Measurements from ENCODE around the gene MYBL2.

MYBL2 gene

DNA sequence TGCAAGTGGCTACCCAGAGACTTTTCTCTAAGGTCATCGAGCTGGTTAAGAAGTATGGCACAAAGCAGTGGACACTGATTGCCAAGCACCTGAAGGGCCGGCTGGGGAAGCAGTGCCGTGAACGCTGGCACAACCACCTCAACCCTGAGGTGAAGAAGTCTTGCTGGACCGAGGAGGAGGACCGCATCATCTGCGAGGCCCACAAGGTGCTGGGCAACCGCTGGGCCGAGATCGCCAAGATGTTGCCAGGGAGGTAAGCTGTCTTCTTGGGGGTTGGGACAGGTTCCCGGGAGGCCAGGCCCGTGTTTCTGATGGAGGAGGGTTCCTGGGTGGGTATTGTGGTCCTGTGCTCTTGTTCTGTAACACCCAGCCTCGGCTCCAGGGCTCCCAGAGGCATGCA lies 19.9 kb downstream of the MYBL2 start:
- no peak for DNase-seq

DNA sequence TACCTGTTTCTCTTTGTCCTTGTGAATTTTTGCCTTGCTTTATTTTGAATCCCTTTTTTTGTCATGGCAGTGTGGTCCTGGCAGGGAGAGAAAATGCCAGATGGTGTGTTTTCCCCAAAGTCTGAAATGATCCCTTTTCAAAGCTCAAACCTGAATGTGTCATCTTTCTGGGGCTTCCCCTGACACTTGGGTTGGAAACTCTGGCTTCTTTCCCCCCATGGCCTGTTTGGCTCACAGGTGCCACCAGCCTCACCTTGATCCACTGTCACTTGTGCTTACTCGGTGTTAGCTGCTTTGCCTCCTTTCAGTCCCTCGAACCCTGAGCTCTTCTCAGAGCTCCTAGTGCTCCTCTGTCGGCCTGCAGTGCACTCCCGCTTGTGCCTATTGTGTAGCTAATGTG lies 22.3 kb downstream of the MYBL2 start:
- no peak for DNase-seq

DNA sequence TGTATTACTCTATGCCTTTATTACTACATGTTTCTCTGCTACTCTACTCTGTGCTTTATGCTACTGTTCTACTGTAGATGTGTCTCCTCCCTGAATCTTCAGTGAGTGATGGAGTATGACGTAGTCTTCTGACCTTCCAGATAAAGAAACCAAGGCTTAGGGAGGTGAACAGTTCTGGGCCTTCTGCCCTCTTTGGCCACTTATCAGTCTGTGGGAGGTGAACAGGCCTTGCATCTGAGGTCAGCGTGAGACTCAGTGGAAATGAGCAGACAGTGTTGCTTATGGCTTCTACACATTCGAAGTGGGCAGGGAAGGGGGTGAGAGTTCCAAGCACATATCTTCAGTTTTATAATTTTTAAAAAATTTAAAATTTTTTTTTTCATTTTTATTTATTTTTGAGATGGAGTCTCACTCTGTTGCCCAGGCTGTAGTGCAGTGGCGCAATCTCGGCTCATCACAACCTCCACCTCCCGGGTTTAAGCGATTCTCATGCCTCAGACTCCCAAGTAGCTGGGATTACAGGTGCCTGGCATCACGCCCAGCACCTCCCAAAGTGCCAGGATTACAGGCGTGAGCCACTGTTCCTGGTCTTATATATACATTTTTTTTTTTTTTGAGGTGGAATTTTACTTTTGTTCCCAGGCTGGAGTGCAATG lies 24.2 kb downstream of the MYBL2 start:
- no peak for DNase-seq

DNA sequence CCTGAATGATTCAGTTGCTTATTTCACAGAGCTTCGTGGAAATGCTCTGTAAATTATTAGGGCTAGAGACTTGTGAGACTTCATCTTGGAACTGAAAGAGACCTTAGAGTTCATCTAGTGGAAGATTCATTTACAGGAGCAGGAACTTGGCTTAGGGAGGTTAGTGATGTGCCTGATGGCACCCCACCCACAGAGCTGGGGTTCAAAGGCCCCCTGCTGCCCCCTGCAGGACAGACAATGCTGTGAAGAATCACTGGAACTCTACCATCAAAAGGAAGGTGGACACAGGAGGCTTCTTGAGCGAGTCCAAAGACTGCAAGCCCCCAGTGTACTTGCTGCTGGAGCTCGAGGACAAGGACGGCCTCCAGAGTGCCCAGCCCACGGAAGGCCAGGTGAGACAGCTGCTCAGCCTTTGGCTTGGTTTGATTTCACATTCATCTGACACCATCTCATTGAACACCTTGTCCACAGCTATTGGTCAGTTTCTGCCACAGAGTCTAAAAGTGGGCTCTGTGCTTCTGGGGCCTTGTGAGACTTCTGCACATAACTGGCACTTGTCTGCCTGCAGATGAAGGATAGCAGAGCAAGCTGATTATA lies 25.1 kb downstream of the MYBL2 start:
- DNase-seq: peak; percentile 43

DNA sequence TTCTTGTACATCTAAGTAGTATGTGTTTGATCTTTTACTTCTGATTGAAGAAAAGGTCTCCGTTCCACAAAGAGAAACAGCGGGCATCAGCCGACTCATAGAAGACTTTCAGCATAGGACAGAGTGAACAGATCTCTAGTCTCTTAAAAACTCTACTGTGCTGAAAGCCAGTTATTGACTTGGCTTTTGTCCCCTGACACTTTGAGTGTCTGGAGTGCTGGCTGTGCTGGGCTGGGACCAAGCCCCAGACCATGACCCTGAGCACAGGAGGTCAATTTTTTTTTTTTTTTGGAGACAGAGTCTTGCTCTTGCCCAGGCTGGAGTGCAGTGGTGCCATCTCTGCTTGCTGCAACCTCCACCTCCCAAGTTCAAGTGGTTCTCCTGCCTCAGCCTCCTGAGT lies 27.8 kb downstream of the MYBL2 start:
- DNase-seq: no peak

DNA sequence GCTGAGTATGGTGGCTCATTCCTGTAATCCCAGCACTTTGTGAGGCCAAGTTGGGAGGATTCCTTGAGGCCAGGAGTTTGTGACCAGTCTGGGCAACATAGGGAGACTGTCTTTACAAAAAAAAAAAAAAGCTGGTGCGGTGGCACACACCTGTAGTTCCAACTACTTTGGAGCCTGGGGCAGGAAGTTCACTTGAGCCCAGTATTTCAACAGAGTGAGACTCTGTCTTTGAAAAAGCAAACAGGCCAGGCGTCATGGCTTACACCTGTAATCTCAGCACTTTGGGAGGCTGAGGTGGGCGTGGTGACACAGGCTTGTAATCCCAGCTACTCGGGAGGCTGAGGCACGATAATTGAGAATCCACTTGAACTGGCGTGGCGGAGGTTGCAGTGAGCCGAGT lies 28.7 kb downstream of the MYBL2 start:
- DNase-seq: no peak

DNA sequence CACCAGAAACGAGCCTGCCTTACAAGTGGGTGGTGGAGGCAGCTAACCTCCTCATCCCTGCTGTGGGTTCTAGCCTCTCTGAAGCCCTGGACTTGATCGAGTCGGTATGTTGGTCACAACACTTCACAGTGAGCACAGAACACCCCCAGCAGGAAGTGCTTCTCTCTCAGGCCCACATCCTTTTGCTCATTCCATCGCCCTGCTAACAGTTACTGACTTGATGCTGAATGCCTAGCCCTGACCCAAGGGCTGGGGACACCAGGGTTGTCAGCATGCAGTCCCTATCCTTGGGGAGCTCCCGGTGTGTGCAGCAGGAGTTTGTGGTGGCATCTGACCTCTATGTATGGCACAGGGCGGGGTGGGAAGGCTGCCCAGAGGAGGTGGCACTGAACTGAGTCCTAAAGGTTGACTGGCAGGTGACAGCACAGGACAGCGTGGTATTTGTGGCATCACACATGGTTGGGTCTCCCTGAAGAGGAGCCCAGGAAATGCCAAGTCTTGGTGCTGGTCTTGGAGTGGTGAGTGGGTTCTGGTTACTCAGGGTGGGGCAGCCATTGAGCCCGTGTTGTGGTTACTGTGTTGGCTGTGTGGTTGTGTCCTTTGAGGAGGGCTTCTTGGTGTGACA lies 33.1 kb downstream of the MYBL2 start:
- DNase-seq: no peak

DNA sequence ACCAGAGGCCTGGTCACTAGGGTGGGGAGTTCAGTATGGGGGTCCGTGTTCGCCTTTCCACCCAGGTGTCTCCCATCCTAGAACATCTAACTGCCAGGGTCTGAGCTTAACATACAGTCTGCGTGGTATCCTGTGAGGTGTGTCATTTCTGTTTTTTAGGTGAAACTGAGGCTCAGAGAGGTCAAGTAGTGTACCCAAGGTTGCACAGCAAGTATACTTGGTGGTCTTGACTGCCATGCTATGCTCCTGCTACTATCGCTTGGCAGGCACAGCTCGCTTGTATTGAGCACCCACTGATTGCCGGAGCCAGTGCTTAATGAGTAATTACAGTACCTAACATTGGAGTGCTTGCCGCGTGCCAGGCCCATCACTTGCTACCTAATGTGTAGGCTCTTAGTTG lies 33.7 kb downstream of the MYBL2 start:
- DNase-seq: no peak

DNA sequence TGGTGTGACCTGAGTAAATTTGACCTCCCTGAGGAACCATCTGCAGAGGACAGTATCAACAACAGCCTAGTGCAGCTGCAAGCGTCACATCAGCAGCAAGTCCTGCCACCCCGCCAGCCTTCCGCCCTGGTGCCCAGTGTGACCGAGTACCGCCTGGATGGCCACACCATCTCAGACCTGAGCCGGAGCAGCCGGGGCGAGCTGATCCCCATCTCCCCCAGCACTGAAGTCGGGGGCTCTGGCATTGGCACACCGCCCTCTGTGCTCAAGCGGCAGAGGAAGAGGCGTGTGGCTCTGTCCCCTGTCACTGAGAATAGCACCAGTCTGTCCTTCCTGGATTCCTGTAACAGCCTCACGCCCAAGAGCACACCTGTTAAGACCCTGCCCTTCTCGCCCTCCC lies 35.6 kb downstream of the MYBL2 start:
- DNase-seq: no peak

DNA sequence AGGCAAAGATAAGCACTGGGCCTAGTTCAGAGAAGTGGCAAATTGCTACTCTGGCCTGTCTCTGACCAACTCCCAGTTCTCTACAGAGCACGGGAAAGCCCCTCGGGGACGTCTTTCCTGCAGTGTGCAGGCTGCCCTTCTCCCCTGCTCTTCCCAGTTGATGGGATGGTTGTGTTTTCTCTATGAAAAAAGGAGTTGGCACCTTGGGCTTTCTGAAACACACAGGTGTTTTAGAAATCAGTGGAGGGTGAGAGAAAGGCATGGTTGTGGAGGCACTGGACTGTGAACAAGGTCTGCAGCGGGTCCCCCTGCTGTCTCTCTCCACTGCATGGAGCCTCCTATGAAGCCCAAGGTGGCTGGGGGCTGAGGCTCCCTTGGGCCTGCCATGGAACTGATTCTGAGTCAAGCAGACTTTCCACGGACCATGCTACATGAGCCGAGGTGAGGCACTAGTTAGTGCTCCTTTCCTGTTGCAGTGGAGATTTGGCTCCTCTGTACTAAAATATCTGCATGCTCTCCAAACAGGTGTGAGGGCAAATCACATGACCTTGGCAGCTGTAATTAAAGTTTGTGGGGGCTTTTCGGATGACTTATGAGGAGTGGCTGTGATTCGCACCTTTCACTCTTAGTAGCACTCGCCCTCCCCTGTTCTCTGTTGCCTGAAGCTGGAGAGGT lies 43.6 kb downstream of the MYBL2 start:
- DNase-seq: no peak

DNA sequence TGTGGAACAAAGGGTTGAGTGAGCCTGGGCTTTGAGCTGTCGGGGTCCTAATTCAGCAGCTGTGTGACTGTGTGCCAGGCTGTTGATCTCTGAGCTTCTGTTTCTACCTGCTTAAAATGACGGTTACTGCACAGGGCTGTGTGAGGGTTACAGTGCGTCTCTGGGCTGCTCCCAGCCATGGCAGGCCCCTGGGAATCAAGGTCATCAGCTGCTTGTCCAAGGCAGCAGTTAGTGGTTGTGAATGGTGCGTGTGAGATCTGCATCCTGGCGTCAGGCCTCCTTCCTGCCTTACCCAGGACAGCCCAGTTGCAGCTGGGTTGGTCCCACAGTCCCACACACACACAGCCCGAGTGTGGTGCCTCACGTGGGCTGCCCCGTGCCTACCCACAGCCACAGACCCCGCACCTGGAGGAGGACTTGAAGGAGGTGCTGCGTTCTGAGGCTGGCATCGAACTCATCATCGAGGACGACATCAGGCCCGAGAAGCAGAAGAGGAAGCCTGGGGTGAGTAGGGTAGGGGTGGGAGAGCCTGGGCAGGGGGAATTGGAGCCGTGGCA lies 44.3 kb downstream of the MYBL2 start:
- DNase-seq: no peak

DNA sequence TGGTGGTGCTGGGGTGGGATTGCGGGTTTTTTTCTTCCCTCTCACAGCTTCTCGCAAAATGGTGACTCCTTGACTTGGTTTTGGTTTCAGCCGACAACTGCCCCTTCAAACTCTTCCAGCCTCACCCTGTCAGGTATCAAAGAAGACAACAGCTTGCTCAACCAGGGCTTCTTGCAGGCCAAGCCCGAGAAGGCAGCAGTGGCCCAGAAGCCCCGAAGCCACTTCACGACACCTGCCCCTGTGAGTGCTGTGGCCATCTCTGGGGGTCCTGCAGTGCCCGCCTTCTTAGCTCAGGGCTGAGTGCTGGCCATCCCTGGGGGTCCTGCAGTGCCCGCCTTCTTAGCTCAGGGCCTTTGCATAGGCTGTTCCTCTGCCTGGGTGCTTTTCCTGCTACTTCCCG lies 48.1 kb downstream of the MYBL2 start:
- DNase-seq: no peak

DNA sequence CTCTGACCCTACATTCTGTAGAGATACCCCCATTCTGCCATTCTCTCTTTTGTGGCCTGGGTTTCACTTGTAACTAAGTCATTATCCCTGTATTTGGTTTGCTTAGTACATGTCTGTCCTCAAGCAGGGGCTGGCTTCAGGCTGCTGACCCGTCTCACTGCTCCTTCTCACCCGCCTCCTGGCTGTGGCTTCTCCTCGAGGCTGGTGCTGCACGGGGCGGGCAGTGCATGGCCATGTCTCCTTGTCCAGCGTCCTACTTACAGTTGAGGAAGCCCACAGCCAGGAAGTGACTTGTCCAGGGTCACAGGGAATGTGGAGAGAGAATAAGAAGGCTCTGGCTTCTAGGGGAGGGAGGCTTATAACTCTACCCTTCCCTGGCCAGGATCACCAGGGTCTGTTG lies 48.6 kb downstream of the MYBL2 start:
- DNase-seq: no peak

DNA sequence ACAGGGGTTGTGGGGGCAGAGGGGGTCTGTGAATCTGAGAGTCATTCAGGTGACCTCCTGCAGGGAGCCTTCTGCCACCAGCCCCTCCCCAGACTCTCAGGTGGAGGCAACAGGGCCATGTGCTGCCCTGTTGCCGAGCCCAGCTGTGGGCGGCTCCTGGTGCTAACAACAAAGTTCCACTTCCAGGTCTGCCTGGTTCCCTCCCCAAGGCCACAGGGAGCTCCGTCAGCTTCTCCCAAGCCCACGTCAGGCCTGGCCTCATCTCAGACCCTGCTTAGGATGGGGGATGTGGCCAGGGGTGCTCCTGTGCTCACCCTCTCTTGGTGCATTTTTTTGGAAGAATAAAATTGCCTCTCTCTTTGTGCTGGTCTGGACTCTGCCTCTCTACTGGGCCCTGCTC lies 49.2 kb downstream of the MYBL2 start:
- no peak for DNase-seq

DNA sequence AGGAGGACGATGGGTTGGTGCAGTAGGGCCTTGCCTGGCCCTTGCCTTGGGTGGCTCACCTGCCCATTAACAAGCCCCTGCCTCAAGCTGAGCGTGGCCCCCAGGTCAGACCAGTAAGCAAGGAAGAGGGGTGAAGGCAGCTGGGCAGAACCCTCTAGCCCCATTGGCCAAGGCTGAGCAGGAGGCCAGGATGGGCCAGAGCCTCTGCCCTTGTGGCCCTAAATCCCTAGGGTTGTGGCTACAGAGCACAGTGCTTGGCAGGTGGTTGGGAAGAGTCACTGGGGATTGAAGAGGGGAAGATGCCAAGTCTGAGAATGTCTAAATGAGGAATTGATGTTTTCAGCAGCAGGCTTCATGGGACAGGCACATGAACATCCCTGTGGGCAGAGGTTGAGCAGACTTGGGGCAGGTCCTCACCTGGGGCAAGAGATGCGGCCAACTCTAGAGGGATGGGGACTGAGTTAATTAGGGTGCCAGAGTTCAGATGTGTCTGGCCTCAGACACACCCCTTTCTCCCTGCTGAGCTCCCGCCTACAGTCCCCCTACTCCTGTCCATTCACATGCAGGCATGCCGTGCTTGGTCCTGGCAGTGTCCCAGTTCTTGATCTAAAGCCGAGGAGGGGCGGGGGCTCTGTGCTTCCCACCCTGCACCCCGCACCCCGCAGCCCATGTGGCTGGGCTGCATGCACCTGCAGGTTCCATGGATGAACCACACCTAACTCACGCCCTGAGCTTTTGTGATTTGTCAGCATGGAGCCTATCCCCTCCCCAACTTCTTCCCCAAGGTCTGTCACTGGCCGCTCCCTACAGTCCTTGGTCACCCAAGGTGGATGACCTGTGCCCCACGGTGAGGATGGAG lies 50.1 kb downstream of the MYBL2 start:
- no peak for DNase-seq

DNA sequence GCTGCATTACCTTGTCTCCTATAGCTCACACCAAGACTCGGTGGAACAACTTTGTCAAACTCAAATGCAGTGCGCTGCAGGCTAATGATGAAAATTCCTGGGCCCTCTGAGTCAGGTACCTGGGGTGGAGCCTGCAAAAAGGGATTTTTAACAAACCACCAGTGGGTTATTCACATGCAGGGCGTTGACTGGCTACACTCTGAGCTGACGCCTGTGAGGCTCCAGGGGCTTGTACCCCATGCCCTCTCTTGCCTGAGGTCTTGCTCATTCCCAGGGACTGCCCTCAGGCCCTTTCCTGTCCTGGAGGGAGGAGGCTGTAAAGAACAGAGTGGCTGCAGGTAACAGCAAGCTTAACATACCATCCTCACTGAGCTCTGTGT lies 50.7 kb downstream of the MYBL2 start:
- no peak for DNase-seq

DNA sequence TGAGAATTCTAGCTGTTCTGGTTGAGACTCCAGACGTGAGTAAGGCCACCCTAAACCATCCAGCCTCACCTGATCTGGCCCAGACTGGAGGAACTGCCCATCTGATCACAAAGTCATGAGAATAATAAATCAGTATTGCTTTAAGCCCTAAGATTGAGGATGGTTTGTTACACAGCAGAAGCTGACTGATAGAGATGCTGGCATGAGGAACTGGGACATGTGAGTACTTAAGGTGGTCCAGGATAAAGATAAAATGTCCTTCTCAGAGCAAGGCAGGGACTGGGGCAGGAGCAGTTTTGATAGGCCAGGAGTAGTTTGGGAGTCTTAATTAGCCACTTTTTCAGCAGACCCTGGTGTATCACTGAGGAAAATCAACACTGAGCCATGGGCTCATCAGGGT lies 53.1 kb downstream of the MYBL2 start:
- no peak for DNase-seq

DNA sequence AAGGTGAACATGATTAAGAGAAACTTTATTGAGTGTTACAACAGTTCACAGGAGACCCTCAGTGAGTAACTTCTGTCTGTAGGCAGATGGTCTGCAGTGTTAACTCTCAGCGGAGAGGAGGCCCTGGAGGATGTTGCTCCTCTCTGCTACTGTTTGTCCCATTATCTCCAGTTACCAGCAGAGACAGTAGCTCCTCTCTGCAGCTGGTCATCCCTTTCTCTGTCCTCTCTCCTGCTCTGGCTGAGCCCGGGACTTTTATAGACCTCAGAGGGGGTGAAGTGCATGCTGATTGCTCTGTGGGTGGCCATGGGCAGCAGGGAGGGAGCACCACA lies 54.1 kb downstream of the MYBL2 start:
- DNase-seq: no peak

DNA sequence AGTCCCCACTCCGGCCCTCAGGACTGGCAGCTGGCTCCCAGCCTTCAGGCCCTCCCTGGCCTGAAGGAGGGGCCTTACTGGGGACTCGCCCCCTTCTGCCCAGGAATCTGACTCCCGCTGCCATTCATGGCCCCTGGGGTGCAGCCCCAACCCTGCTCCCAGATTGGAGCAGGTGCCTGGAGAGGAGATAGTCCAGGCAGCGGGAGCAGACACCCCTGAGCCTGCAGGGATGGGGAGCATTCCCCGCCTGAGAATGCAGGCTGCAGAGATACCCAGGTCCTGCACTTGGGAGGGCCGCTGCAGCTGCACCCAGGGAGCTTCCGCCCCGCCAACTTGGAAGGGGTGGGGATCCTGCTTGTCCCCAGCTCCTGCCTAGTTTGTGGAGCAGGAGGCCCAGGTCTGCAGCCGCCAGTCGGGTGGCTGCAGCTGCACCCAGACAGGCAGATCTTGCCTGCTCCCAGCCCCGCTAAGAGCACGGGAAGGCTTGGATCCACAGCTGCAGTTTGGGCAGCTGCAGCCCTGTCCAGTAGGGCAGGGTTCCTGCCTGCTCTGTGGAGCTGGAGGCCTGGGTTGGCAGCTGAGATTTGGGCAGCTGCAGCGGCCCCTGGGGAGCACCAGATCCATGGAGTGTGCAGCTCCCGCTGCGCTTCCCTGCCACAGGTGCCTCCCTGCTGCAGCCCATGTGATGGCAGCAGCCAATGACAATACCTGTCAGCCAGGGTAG lies 54.7 kb downstream of the MYBL2 start:
- DNase-seq: peak; percentile 94

DNA sequence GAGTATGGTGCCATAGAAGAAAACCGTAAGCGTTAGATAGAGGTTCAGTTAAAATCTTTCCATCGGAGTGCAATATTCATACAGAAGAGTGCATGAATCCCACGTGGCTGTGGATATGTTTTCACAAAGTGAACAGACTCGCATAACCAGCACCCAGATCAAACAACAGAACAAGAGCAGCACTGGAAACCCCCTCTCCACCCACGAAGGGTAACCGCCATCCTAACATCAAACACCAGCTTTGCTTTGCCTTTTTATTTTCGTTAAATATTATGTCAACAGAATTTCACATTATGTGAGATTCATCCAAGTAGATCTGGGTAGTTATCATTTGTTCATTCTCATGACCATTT lies 55.2 kb downstream of the MYBL2 start:
- no peak for DNase-seq

DNA sequence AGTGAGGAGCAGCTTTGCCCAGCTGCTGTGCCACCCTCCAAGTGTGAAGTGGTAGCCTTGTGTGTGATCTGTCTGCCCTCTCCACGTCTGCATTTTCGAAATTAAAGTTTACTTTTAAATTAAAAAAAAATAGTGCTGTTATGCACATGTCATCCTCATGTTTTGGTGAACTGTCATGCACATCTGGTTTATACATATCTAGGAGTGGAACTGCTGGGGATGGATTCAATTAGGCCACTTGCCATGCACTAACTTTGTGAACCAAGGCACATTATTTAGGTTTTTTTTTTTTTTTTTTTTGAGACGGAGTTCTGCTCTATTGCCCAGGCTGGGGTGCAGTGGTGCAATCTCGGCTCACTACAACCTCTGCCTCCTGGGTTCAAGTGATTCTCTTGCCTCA lies 56.3 kb downstream of the MYBL2 start:
- no peak for DNase-seq

DNA sequence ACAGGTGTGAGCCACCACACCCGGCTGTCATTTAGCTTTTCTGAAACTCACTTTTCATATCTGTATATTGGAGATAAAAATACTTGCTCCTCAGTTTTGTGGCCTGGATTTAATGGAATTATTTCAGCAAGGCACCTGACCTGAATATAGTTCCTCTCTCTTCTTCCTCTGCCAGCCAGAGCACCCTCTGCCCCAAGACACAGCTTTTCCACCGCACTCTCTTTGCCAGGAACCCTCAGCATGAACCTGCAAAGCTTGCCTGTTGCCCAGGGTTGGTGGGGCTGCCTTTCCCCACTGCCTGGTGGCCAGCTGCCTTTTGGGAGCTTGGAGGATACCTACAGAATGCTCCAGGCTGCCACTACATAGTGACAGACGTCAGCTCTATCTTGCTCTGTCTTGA lies 56.8 kb downstream of the MYBL2 start:
- no peak for DNase-seq

DNA sequence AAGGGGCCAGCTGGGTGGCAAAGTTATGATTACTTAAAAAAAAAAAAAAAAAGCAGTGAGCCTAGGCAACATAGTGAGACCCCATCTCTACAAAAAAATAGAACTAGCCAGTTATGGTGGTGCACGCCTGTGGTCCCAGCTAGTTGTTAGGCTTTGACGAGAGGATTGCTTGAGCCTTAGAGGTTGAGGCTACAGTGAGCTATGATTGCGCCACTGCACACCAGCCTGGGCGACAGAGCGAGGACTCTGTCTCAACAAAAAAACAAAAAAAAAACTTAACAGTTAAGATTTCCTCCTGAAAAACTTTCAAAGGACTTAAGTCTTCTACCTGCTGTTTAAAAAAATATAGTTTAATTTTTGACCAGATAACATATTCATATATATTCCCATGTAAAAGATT lies 57.5 kb downstream of the MYBL2 start:
- no peak for DNase-seq
